Right kidney (tissue), 1 donor: ENCODE measurements around the gene FAF1.
"Not testable (repeated sequence)": the region's sequence is repeated elsewhere in the genome, so short reads cannot be mapped to it uniquely, and the experiment has no call there.

Experiments used
- DNase-seq: peaks from one replicate; pipeline ENCODE4 v3.0.0-alpha.2; 2016

FAF1 gene

DNA sequence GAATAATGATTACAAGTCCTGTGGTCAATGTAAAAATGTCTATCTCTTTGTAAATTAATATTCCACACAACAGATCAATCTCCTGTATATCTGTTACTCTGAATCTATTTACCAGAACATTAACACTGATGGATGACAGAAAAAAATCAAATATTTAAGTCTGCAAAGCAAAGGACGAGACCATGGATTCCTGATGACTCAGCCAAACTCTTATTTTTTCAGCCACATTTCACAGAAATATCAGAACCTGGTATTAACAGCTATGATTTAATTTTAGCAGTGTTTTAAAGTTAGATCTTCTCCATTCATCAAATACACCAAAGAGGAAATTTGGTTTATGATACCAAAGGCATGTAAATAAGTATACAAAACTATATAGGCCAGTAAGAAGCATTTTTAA, 46.1 kb downstream of the FAF1 start:
- no peak for DNase-seq

- not testable (repeated sequence) for DNase-seq
Measured at GRCh38 chr1:50910356-50910755, 49.7 kb downstream of the FAF1 start.

DNA sequence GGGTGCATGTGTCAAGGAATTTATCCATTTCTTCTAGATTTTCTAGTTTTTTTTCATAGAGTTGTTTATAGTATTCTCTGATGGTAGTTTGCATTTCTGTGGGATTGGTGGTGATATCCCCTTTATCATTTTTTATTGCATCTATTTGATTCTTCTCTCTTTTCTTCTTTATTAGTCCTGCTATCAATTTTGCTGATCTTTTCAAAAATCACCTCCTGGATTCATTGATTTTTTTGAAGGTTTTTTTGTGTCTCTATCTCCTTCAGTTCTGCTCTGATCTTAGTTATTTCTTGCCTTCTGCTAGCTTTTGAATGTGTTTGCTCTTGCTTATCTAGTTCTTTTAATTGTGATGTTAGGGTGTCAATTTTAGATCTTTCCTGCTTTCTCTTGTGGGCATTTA, 52.5 kb downstream of the FAF1 start:
- not testable (repeated sequence) for DNase-seq

DNA sequence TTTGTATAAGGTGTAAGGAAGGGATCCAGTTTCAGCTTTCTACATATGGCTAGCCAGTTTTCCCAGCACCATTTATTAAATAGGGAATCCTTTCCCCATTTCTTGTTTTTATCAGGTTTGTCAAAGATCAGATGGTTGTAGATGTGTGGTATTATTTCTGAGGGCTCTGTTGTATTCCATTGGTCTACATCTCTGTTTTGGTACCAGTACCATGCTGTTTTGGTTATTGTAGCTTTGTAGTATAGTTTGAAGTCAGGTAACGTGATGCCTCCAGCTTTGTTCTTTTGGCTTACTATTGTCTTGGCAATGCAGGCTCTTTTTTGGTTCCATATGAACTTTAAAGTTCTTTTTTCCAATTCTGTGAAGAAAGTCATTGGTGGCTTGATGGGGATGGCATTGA, 54.0 kb downstream of the FAF1 start:
- not testable (repeated sequence) for DNase-seq

DNA sequence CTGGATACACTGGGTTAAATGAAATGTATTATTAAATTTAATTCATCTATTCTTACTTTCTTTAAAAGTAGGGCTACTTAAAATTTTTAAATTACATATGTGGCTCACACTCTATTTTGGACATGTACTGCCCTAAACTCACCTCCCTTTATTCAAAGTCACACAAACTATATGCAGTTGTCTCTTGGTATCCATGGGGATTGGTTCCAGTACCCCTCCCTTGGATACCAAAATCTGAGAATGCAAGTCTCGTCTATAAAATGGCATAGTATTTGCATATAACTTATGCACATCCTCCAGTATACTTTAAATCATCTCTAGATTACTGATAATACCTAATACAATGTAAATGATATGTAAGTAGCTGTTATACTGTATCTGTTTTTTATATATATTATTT, 57.6 kb downstream of the FAF1 start:
- no peak for DNase-seq

DNA sequence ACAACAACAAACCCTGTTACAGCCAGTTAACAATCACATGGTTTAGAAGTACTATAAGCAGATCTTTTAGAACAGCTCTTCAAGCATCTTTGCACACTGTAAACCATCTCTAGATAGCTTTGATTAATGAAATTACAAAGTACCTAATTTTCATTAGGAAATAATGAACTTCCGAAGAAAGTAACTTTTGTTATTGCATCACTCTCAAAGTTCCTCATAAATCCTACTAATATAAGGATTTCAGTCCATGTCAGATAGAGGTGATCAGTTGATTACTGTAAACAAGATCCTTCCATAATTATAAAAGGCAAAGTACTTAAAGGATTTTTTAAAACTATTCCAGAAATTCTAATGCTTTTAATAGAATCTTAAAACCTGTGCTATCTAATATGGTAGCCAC, 58.2 kb downstream of the FAF1 start:
- no peak for DNase-seq

GRCh38 chr1:50898773-50899172, 61.3 kb downstream of the FAF1 start:
- DNase-seq = no peak

- no peak for DNase-seq
Measured at GRCh38 chr1:50894340-50894739, 65.7 kb downstream of the FAF1 start.

DNA sequence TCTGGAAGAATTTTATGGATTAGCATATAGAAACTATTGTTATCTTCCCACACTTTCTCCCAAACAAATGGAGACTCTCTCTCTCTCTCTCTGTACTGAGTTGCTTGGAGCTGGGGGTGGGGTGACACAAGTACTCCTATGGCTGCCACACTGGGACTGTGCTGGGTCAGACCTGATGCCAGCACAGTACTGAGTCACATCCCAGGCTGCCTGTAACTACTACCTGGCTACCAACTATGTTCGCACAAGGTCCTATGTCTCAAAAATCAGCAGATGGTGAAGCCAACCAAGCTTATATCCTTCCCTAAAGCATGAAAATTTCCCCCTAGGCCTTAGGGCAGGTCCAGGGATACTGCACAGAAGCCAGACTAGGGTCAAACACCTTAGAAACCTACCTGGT, 66.6 kb downstream of the FAF1 start:
- DNase-seq = no peak

DNA sequence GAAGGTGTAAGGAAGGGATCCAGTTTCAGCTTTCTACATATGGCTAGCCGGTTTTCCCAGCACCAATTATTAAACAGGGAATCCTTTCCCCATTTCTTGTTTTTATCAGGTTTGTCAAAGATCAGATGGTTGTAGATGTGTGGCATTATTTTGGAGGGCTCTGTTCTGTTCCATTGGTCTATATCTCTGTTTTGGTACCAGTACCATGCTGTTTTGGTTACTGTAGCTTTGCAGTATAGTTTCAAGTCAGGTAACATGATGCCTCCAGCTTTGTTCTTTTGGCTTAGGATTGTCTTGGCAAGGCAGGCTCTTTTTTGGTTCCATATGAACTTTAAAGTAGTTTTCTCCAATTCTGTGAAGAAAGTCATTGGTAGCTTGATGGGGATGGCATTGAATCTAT, 72.5 kb downstream of the FAF1 start:
- not testable (repeated sequence) for DNase-seq

DNA sequence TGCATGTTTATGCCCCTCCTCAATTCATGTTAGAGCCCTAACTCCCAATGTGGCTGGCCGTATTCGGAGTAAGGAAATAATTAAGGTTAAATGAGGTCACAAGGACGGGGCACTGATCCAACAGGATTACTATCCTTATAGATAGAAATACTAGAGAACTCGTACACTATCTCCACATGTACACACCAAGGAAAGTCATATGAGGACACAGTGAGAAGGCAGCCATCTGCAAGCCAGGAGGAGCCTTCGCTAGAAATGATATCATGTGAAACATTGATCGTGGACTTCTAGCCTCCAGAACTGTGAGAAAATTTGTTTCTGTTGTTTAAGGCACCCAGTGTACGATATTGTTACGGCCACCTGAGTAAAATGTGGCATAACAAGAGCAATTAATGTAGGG, 79.7 kb downstream of the FAF1 start:
- DNase-seq = no peak

- no peak for DNase-seq
Measured at GRCh38 chr1:50879137-50879536, 80.9 kb downstream of the FAF1 start.

GRCh38 chr1:50878434-50878833, 81.6 kb downstream of the FAF1 start:
- no peak for DNase-seq

DNA sequence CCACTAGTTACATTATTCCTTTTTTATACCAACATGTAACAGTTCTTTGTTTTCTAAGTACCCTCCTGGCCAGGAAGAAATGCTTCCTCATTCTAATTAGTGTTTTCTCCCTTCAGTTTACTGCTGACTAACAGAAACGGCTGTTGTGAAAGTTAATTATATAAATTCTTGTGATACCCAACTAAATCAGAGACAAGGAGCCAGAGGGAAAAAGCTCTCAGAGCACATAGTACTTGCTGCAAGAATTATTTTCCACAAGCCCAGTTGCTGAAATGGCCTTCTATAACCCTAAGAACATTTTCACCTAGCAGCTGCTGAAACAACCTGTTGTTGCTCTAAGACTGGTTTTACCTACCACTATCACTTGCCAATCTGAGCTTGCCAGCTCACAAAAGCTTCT, 82.4 kb downstream of the FAF1 start:
- no peak for DNase-seq

DNA sequence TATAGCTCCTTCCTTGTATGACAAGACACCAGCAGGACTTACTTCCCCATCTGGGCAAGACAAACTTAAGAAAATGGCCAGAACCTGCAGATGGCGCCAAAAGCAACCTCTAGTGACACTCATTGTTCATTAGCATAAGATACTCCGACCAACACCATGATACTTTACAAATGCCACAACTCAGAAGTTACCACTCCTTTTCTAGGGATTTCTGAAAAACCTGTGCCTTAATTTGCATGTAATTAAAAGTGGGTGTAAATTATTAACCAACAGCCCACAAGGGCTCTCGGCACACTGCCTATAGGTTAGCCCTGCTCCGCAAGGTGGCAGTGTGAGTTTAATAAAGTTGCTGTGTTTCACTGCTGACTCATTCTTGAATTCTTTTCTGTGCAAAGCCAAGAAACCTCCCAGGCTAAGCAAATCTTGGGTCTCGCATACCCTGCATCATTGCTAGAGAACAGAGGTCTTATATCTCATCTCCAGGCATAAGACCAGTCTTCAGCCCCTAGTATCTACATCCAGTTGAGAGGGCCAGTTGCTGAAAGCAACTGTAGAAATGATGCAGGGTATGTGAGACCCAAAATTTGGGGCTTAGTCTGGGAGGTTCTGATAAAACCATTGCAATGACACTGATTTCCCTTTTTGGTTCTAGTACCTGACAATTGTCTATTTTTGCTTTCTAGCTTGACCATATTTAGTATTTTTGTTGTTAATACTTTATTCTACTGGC, 86.4 kb downstream of the FAF1 start:
- DNase-seq = peak; percentile 8

GRCh38 chr1:50864845-50865244, 95.2 kb downstream of the FAF1 start:
- not testable (repeated sequence) for DNase-seq

DNA sequence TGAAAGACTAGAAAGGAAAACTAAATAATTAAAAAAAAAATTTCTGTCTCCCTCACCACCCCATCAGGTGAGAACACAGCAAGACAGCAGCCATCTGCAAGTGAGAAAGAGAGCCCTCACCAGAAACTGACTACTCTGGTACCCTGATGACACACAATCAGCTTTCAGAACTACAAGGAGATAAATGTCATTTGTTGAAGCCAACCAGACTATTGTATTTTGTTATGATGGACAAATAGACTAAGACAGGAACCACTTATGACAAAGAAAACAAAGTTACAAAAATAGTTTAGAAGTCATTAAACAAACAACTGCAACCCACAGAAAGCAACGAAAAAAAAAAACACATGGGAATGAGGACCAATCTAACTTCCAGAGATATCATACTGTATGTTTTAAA, 98.3 kb downstream of the FAF1 start:
- no peak for DNase-seq

GRCh38 chr1:50860702-50861101, 99.4 kb downstream of the FAF1 start:
- DNase-seq = no peak

DNA sequence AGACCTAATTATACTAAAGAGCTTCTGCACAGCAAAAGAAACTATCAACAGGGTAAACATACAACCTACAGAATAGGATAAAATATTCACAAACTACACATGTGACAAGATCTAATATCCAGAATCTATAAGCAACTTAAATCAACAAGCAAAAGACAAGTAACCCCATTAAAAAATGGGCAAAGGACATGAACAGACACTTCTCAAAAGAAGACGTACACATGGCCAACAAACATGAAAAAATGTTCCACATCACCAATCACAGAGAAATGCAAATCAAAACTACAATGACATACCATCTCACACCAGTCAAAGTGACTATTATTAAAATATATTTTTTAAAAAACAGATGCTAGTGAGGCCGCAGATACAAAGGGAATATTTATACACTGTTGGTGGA, 99.8 kb downstream of the FAF1 start:
- DNase-seq = no peak

- DNase-seq = no peak
Measured at GRCh38 chr1:50859657-50860056, 100.4 kb downstream of the FAF1 start.

- DNase-seq = no peak
Measured at GRCh38 chr1:50858761-50859160, 101.3 kb downstream of the FAF1 start.

DNA sequence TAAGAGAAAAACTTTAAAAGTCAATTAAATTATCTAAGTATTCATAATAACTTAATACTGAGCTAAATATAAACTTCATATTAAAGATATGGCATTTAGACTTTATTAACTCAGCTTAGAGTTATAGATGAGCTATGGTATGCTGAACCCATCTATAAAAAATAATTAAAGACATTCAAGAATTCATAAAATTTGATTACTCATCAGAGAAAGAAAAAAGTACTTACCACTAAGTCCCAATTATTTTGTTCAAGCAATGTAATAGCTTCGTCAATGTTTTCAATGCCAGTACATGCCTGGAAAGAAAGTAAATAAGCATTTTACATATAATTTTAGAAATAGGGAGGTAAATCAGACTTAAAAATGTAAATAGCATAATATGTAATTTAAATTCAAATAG, 102.4 kb downstream of the FAF1 start:
- DNase-seq = no peak

GRCh38 chr1:50853325-50853724, 106.7 kb downstream of the FAF1 start:
- DNase-seq = no peak

- DNase-seq = no peak
Measured at GRCh38 chr1:50852889-50853288, 107.2 kb downstream of the FAF1 start.

GRCh38 chr1:50851466-50851865, 108.6 kb downstream of the FAF1 start:
- no peak for DNase-seq
